RWPE1 (cell line): ENCODE measurements around the gene PLEKHJ1.
A peak's percentile ranks its signal among the peaks of the same experiment; 100 is the strongest.

Source experiments
- CTCF ChIA-PET: fragments of 350-600 bp; sonication (Branson Sonifier 250); formaldehyde crosslinking; extraction: SDS; loops from one replicate; lab custom pipeline; 2021; lab: Yijun Ruan, JAX
- POLR2A ChIA-PET: fragments of 400-600 bp; formaldehyde crosslinking; extraction: SDS; loops from one replicate; lab custom pipeline; 2020; ENCODE audit warnings: antibody characterized with exemption; ENCODE audit not compliant: low non-redundant PET; lab: Yijun Ruan, JAX
- DNase-seq: peaks from one replicate; pipeline ENCODE4 v3.0.0; 2012; ENCODE audit warnings: low spot score
- H3K27ac ChIP-seq: fragments of 450-650 bp; 2 replicates; pipeline ENCODE4 v1.5.1; 2017
- CTCF ChIP-seq: fragments of 450-650 bp; conservative IDR thresholded peaks from 2 replicates; pipeline ENCODE4 v1.5.1; 2017; ENCODE audit warnings: low read depth, mild to moderate bottlenecking

The PLEKHJ1 gene

DNA sequence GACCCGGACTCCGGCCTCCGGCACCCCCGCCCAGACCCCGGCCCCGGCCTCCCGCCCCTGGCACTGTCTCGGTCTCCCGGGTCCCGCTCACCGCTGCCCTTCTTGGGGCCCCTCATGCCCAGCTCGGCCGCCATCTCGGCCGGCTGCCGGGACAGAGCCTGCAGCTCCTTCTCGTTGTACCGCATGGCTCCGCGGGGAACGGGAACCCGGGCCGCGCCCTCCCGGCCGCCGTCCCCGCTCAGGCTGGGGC lies 140 bp downstream of the PLEKHJ1 start:
- POLR2A ChIA-PET, result no interaction called here
- CTCF ChIA-PET, result interaction anchor here (0.6 to 1.8 kb wide), 6 partner anchors 10 to 159 kb away, joined by 3 to 8 read pairs (median 3); no protein-coding TSS in a partner anchor
- TF ChIP-seq CTCF, result no peak
- H3K27ac ChIP-seq, result peak overlapping the region; percentile 95
- DNase-seq, result no peak

GRCh38 chr19:2235381-2236063 lies 607 bp downstream of the PLEKHJ1 start:
- ChIA-PET POLR2A (no interaction called here), CTCF (interaction anchor here (0.6 to 1.8 kb wide), 6 partner anchors 9 to 398 kb away, joined by 3 to 8 read pairs (median 3); no protein-coding TSS in a partner anchor)
- peak overlapping the region; percentile 95 for H3K27ac ChIP-seq
- no peak for DNase-seq
- TF ChIP-seq CTCF, result no peak

- peak overlapping the region; percentile 95 for H3K27ac ChIP-seq
- no peak for TF ChIP-seq CTCF
- ChIA-PET POLR2A (no interaction called here), CTCF (interaction anchor here (0.7 to 1.8 kb wide), 2 partner anchors 9 to 399 kb away, joined by 3 to 8 read pairs; no protein-coding TSS in a partner anchor)
- DNase-seq, result no peak
Observed at GRCh38 chr19:2234996-2235380, 1.1 kb downstream of the PLEKHJ1 start.

GRCh38 chr19:2233601-2234280 lies 2.4 kb downstream of the PLEKHJ1 start:
- POLR2A ChIA-PET, result no interaction called here
- DNase-seq, result no peak
- H3K27ac ChIP-seq, result peak overlapping the region; percentile 95
- CTCF ChIA-PET, result interaction anchor here (1.2 kb wide), 1 partner anchor 80 kb away, joined by 3 read pairs; no protein-coding TSS in a partner anchor
- TF ChIP-seq CTCF, result no peak

DNA sequence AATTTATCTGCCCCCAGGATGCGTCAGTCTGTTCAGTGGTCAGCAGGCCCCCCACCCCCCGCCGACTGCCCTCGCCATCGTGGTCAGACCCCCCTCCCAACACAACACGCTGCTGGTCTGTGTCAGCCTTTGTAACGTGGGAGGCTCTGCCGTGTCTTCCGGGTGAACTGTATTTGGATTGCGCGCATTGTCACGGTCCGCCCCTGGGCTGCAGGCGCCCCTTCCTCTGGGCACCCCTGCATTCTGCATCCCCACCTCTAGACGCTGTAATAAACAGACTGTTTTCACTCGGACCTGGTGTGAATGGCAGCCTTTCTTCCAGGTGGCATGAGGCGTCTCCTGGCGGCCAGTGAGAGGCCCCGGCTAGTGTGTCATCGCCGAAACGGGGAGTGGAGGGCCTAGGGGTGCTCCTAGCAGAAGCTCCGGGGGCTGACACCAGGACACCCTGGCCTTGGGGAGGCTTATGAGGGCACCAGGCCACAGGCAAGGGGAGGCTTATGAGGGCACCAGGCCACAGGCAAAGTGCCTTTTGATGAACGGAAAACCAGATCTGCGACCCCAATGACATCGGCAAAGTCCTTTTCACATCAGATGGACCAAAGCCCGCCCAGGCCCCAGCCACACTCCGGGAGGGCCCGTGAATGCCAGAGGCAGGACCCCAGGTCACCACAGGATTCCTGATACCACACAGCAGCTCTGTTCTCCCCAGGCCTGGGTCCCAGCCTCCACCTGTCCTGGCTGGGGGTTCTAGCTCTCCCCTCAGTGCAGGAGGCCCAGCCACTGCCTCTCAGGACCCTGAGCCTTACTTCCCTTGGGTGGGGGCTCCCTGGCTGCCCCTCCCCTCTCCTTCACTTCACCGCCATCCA lies 3.6 kb downstream of the PLEKHJ1 start:
- POLR2A ChIA-PET, result no interaction called here
- no peak for DNase-seq
- CTCF ChIA-PET, result interaction anchor here (0.6 to 0.7 kb wide), 3 partner anchors 18 to 115 kb away, joined by 3 to 7 read pairs (median 4); no protein-coding TSS in a partner anchor
- peak overlapping the region; percentile 95 for H3K27ac ChIP-seq
- no peak for TF ChIP-seq CTCF
